GM21529 (cell line): ENCODE measurements around the gene MRGPRX1.
"Not testable (repeated sequence)": the region's sequence is repeated elsewhere in the genome, so short reads cannot be mapped to it uniquely, and the experiment has no call there.

Experiments used
- ATAC-seq: cut with Tn5 transposase; IDR thresholded peaks from one replicate; pipeline ENCODE4 v1.9.1; 2021; ENCODE audit not compliant: unreplicated experiment

Gene MRGPRX1

GRCh38 chr11:18939314-18939713 lies at the start of gene MRGPRX1:
Gene MRGPRX1, minus strand, starts transcription at chr11:18939414. Its CDS starts 4,630 bp downstream, at chr11:18934784.
- no peak for ATAC-seq

GRCh38 chr11:18987454-18988231 lies 48.4 kb upstream of the MRGPRX1 start:
- ATAC-seq, result no peak

DNA sequence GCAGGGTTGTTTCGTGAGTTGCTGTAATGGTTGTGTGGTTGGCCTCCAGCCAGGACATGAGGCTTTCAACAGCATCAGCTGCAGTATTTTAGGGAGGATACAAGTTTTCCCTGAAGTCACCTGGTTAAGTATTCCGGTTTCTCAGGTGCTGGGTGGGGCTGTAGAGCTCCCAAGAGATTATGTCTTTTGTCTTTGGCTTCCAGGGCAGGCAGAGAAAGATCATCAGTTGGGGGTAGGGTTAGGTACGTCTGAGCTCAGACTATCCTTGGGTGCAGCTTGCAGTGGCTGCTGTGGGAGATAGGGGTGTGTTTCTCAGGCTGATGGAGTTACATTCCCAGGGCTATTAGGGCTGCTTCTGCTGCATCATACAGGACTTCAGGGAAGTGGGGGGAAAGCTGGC lies 47.5 kb upstream of the MRGPRX1 start:
- no peak for ATAC-seq

DNA sequence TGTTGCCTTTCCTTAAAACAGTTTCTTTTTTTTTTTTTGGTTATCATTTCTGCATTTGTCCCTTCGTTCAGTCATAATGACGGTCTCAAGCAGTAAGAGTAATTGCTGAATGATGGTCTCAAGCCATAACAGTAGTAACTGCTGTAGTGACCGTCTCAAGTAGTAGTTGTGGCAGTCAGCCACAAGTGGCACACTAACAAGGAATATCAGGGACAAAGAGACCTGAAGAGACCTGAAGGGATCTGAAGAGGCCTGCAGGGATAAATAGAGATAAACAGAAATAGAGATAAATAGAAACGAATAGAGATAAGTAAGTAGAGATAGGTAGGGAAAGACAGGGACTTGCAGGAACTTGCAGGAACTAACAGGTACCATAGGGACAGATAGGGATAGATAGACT lies 42.7 kb upstream of the MRGPRX1 start:
- ATAC-seq, result no peak

GRCh38 chr11:18974192-18974591 lies 35.0 kb upstream of the MRGPRX1 start:
- ATAC-seq, result no peak

GRCh38 chr11:18972336-18972735 lies 33.1 kb upstream of the MRGPRX1 start:
- ATAC-seq, result no peak

GRCh38 chr11:18969720-18970119 lies 30.5 kb upstream of the MRGPRX1 start:
- no peak for ATAC-seq

DNA sequence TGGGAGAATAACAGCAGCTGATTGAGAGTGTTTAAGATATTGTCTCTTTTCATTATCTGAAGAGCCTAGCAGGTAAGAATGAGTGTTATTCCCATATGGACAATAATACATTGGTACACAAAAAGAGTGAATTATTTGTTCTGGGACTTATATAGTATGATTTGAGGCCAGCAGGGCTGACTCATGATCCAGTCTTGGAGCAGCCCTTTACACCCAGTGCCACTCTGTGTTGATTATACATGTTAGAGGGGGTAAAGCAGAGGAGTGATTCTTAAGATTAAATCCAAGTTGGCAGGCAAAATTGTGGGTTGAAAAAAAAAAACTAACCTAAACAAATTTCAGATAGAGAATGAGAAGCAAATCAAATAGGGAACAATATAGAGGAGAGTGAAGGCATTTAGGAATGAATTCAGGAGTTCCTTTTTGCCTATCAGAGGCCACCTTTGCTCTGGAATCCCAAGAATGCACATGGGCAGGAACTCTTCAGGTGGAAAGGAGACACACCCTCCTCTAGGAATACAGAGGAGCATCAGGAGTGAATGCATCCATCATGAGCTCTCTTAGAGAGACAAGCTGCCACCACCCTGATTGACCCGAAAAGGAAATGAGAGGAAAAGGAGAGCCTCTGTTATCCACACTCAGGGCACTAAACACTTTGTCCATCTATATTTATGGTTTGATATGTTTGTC lies 19.2 kb upstream of the MRGPRX1 start:
- ATAC-seq, result no peak

- ATAC-seq, result no peak
These were observed 17.4 kb upstream of the MRGPRX1 start for GRCh38 chr11:18956630-18957029.

GRCh38 chr11:18936002-18936673 lies 3.1 kb downstream of the MRGPRX1 start:
- no peak for ATAC-seq

DNA sequence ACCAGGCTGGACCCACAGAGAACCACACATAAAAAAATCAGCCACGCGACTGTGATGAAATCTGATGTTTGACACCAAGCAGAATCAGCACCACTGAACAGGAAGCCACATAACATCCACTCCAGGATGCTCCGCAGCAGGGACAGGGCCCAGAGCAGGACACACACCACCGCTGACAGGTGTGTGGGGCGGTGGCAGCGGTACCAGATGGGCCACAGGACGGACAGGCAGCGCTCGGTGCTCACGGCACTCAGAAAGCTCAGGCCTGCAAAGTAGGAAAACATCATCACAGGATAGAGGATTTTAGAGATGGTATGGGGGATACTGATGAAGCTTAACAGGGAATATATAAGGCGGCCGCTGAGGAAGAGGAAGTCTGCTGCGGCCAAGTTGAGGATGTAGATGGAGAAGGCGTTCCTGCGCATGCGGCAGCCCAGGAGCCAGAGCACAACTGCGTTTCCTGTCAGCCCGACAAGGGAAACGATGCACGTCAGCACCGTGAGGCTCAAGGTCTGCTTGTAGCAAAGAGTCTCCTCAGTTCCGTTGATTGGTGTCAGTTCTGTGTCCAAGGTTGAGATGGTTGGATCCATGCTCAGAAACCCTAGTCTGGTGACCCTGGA lies 4.9 kb downstream of the MRGPRX1 start:
- ATAC-seq, result no peak

GRCh38 chr11:18927550-18928322 lies 11.5 kb downstream of the MRGPRX1 start:
- ATAC-seq, result no peak

- not testable (repeated sequence) for ATAC-seq
These were observed 13.8 kb downstream of the MRGPRX1 start for GRCh38 chr11:18925426-18925825.

DNA sequence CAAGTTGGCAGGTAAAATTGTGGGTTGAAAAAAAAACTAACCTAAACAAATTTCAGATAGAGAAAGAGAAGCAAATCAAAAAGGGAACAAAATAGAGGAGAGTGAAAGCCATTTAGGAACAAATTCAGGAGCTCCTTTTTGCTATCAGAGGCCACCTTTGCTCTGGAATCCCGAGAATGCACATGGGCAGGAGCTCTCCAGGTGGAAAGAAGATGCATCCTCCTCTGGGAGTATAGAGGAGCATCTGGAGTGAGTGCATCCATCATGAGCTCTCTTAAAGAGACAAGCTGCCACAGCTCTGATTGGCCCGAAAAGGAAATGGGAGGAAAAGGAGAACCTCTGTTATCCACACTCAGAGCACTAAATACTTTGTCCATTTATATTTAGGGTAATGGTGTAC lies 26.3 kb downstream of the MRGPRX1 start:
- no peak for ATAC-seq

DNA sequence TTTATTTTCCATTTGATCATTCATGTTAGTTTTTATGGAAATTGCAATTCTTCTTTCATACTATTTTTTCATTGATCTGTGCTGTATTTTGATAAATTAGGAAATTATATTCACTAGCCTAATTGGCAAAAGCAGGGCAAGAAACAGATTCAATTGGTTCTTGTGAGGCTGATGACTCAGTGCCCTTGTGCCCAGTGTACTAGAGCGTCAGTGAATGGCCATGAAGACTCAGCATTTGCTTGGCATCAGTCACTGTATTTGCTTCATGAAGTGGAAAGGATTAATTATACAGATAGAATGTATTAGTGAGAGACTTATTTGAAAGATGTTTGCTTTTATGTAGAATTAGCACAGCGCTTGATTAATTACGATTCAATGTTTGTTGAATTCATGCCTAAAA lies 31.8 kb downstream of the MRGPRX1 start:
- no peak for ATAC-seq

GRCh38 chr11:18900637-18901036 lies 38.6 kb downstream of the MRGPRX1 start:
- ATAC-seq, result not testable (repeated sequence)

DNA sequence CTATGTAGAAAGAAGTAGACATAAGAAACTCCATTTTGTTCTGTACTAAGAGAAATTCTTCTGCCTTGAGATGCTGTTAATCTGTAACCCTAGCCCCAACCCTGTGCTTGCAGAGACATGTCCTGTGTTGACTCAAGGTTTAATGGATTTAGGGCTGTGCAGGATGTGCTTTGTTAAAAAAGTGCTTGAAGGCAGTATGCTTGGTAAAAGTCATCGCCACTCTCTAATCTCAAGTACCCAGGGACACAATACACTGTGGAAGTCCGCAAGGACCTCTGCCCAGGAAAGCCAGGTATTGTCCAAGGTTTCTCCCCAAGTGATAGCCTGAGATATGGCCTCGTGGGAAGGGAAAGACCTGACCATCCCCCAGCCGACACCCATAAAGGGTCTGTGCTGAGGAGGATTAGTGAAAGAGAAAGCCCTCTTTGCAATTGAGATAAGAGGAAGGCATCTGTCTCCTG lies 39.0 kb downstream of the MRGPRX1 start:
- ATAC-seq, result not testable (repeated sequence)

GRCh38 chr11:18891712-18892111 lies 47.5 kb downstream of the MRGPRX1 start:
- ATAC-seq, result not testable (repeated sequence)

DNA sequence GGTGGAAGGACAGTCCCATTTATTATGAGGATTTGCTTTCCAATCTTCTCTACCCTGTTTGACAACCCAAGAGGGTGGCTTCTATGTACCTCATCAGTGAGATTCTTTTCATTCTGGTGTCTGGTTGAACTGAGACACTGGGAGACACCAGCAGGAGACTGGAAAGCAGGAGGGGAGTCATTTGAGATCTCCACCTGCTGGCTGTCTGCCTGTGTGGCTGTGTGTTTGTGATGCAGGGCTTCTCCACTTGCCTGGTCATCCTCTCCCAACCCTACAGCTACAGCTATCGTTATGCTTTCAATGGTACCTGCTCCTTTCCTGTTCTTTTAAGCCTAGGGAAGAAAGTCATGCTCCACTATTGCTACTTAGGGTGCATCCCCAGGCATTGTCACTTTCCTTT lies 48.6 kb downstream of the MRGPRX1 start:
- no peak for ATAC-seq
